ENCODE measurements around the gene CBFA2T3. TPM values are rescaled to one million over a fixed set of nuclear protein-coding genes. Genes with fewer than 3 reads are reported as not detected.
A peak's percentile ranks its signal among the peaks of the same experiment; 100 is the strongest.

Gene CBFA2T3
- total RNA-seq, 2 donors from 2014 or later = 3.2 to 4.4 TPM

- no peaks in the 10 kb centered on the region for H3K36me3 Mint-ChIP-seq (ENCODE audit: low read depth)
- no peaks in the 10 kb centered on the region for H3K4me1 Mint-ChIP-seq
- H3K9me3 ChIP-seq (ENCODE audit: control insufficient read depth, low read length, poor library complexity, severe bottlenecking) = no peaks in the 10 kb centered on the region
- ATAC-seq = no peak
- peaks cover 45% of the 10 kb centered on the region for H3K27me3 Mint-ChIP-seq
- no peak for DNase-seq
- H3K4me3 Mint-ChIP-seq = no peak overlapping the region
- H3K27ac Mint-ChIP-seq = no peak overlapping the region
Measured at GRCh38 chr16:88945473-88945872, 31.5 kb downstream of the CBFA2T3 start.

- Mint-ChIP-seq H3K27me3 (peaks cover 54% of the 10 kb centered on the region), H3K27ac (no peak overlapping the region), H3K4me1 (peaks cover 4% of the 10 kb centered on the region), H3K36me3 (ENCODE audit: low read depth) (no peaks in the 10 kb centered on the region), H3K4me3 (no peak overlapping the region)
- DNase-seq (no peak), ATAC-seq (no peak)
- no peaks in the 10 kb centered on the region for H3K9me3 ChIP-seq (ENCODE audit: control insufficient read depth, low read length, poor library complexity, severe bottlenecking)
Measured at GRCh38 chr16:88943741-88944140, 33.3 kb downstream of the CBFA2T3 start.

- H3K4me3 Mint-ChIP-seq = no peak overlapping the region
- H3K4me1 Mint-ChIP-seq = peaks cover 4% of the 10 kb centered on the region
Measured at GRCh38 chr16:88943131-88943664, 33.8 kb downstream of the CBFA2T3 start.

GRCh38 chr16:88941913-88942909 is 34.8 kb downstream of the CBFA2T3 start:
- H3K4me1 Mint-ChIP-seq = peaks cover 4% of the 10 kb centered on the region
- H3K27me3 Mint-ChIP-seq = peaks cover 53% of the 10 kb centered on the region
- ATAC-seq = peak; percentile 75
- H3K36me3 Mint-ChIP-seq (ENCODE audit: low read depth) = no peaks in the 10 kb centered on the region
- peak overlapping the region; percentile 84 for H3K4me3 Mint-ChIP-seq
- no peak overlapping the region for H3K27ac Mint-ChIP-seq
- peak; percentile 41 to 54 (median 51) for DNase-seq
- no peaks in the 10 kb centered on the region for H3K9me3 ChIP-seq (ENCODE audit: control insufficient read depth, low read length, poor library complexity, severe bottlenecking)

More at GRCh38 chr16:88943131-88943664, 33.8 kb downstream of the CBFA2T3 start:
- Mint-ChIP-seq H3K36me3 (ENCODE audit: low read depth) (no peaks in the 10 kb centered on the region), H3K27ac (no peak overlapping the region), H3K27me3 (peaks cover 48% of the 10 kb centered on the region)
- no peaks in the 10 kb centered on the region for H3K9me3 ChIP-seq (ENCODE audit: control insufficient read depth, low read length, poor library complexity, severe bottlenecking)
- ATAC-seq (no peak), DNase-seq (no peak)

- Mint-ChIP-seq H3K4me3 (no peak overlapping the region), H3K27me3 (peaks cover 63% of the 10 kb centered on the region), H3K27ac (no peak overlapping the region), H3K4me1 (peaks cover 4% of the 10 kb centered on the region), H3K36me3 (ENCODE audit: low read depth) (no peaks in the 10 kb centered on the region)
- ATAC-seq (peak; percentile 39), DNase-seq (no peak)
- H3K9me3 ChIP-seq (ENCODE audit: control insufficient read depth, low read length, poor library complexity, severe bottlenecking) = no peaks in the 10 kb centered on the region
Measured at GRCh38 chr16:88940862-88941817, 35.9 kb downstream of the CBFA2T3 start.

- Mint-ChIP-seq H3K36me3 (ENCODE audit: low read depth) (no peaks in the 10 kb centered on the region), H3K4me3 (peak overlapping the region; percentile 60), H3K4me1 (peaks cover 4% of the 10 kb centered on the region), H3K27ac (no peak overlapping the region), H3K27me3 (peaks cover 54% of the 10 kb centered on the region)
- no peak for DNase-seq
- ATAC-seq = no peak
- no peaks in the 10 kb centered on the region for H3K9me3 ChIP-seq (ENCODE audit: control insufficient read depth, low read length, poor library complexity, severe bottlenecking)
Measured at GRCh38 chr16:88939972-88940861, 36.8 kb downstream of the CBFA2T3 start.

- no peak for DNase-seq
- H3K9me3 ChIP-seq (ENCODE audit: control insufficient read depth, low read length, poor library complexity, severe bottlenecking) = no peaks in the 10 kb centered on the region
- H3K27me3 Mint-ChIP-seq = peaks cover 46% of the 10 kb centered on the region
- no peak overlapping the region for H3K27ac Mint-ChIP-seq
- ATAC-seq = no peak
- peak overlapping the region; percentile 60 for H3K4me3 Mint-ChIP-seq
- no peaks in the 10 kb centered on the region for H3K36me3 Mint-ChIP-seq (ENCODE audit: low read depth)
- peaks cover 4% of the 10 kb centered on the region for H3K4me1 Mint-ChIP-seq
Measured at GRCh38 chr16:88939245-88939971, 37.6 kb downstream of the CBFA2T3 start.

- no peak for ATAC-seq
- no peak for DNase-seq
- Mint-ChIP-seq H3K4me1 (peaks cover 4% of the 10 kb centered on the region), H3K27ac (no peak overlapping the region), H3K27me3 (peaks cover 42% of the 10 kb centered on the region), H3K36me3 (ENCODE audit: low read depth) (no peaks in the 10 kb centered on the region), H3K4me3 (peak overlapping the region; percentile 60)
- H3K9me3 ChIP-seq (ENCODE audit: control insufficient read depth, low read length, poor library complexity, severe bottlenecking) = no peaks in the 10 kb centered on the region
Measured at GRCh38 chr16:88938777-88939244, 38.2 kb downstream of the CBFA2T3 start.

GRCh38 chr16:88938119-88938776 is 38.8 kb downstream of the CBFA2T3 start:
- no peak for ATAC-seq
- Mint-ChIP-seq H3K27ac (no peak overlapping the region), H3K4me3 (no peak overlapping the region), H3K27me3 (peaks cover 36% of the 10 kb centered on the region), H3K36me3 (ENCODE audit: low read depth) (no peaks in the 10 kb centered on the region), H3K4me1 (peaks cover 4% of the 10 kb centered on the region)
- H3K9me3 ChIP-seq (ENCODE audit: control insufficient read depth, low read length, poor library complexity, severe bottlenecking) = no peaks in the 10 kb centered on the region
- no peak for DNase-seq

- Mint-ChIP-seq H3K27me3 (peaks cover 28% of the 10 kb centered on the region), H3K36me3 (ENCODE audit: low read depth) (no peaks in the 10 kb centered on the region), H3K4me3 (no peak overlapping the region), H3K27ac (no peak overlapping the region), H3K4me1 (peaks cover 4% of the 10 kb centered on the region)
- ATAC-seq = no peak
- DNase-seq = no peak
- no peaks in the 10 kb centered on the region for H3K9me3 ChIP-seq (ENCODE audit: control insufficient read depth, low read length, poor library complexity, severe bottlenecking)
Measured at GRCh38 chr16:88937206-88937621, 39.8 kb downstream of the CBFA2T3 start.

GRCh38 chr16:88936556-88937205 is 40.3 kb downstream of the CBFA2T3 start:
- H3K27ac Mint-ChIP-seq = no peak overlapping the region
- H3K27me3 Mint-ChIP-seq = peaks cover 25% of the 10 kb centered on the region
- no peaks in the 10 kb centered on the region for H3K36me3 Mint-ChIP-seq (ENCODE audit: low read depth)
- peak overlapping the region; percentile 50 for H3K4me3 Mint-ChIP-seq
- ATAC-seq (peak; percentile 20), DNase-seq (no peak)
- peaks cover 4% of the 10 kb centered on the region for H3K4me1 Mint-ChIP-seq
- H3K9me3 ChIP-seq (ENCODE audit: control insufficient read depth, low read length, poor library complexity, severe bottlenecking) = no peaks in the 10 kb centered on the region

All from T-helper 17 cell (primary cell).